ENCODE results near the gene RAB11FIP3. TPM values are rescaled to one million over a fixed set of nuclear protein-coding genes. Genes with fewer than 3 reads are reported as not detected.

The RAB11FIP3 gene
- total and polyA plus RNA-seq, 10 of the 15 experiments (the other 5 are each of a cell fraction or from before 2014, with no cell fraction given), result 1.2 to 27.3 (median 7.7) TPM

DNA sequence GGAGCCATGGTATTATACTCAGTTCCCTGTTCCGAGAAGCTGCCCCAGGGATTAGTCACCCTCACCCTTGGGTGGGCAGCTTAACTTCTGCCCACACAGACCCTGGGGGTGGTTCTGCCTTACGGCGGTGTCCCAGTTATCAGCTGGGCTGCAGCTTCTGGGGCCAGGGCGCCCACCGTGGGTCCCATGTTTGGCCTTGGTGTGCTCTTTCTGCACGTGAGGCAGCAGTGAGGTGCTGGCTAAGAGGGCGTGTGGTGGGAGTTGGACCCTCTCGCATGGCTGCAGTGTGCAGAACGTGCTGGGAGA, 46.7 kb downstream of the RAB11FIP3 start (continued):
- TF ChIP-seq, protein P1, sequence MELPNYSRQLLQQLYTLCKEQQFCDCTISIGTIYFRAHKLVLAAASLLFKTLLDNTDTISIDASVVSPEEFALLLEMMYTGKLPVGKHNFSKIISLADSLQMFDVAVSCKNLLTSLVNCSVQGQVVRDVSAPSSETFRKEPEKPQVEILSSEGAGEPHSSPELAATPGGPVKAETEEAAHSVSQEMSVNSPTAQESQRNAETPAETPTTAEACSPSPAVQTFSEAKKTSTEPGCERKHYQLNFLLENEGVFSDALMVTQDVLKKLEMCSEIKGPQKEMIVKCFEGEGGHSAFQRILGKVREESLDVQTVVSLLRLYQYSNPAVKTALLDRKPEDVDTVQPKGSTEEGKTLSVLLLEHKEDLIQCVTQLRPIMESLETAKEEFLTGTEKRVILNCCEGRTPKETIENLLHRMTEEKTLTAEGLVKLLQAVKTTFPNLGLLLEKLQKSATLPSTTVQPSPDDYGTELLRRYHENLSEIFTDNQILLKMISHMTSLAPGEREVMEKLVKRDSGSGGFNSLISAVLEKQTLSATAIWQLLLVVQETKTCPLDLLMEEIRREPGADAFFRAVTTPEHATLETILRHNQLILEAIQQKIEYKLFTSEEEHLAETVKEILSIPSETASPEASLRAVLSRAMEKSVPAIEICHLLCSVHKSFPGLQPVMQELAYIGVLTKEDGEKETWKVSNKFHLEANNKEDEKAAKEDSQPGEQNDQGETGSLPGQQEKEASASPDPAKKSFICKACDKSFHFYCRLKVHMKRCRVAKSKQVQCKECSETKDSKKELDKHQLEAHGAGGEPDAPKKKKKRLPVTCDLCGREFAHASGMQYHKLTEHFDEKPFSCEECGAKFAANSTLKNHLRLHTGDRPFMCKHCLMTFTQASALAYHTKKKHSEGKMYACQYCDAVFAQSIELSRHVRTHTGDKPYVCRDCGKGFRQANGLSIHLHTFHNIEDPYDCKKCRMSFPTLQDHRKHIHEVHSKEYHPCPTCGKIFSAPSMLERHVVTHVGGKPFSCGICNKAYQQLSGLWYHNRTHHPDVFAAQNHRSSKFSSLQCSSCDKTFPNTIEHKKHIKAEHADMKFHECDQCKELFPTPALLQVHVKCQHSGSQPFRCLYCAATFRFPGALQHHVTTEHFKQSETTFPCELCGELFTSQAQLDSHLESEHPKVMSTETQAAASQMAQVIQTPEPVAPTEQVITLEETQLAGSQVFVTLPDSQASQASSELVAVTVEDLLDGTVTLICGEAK (IDR thresholded peaks at IDR 0.05; ENCODE audit: borderline replicate concordance), result no peak
- TF ChIP-seq ZNF207 (IDR thresholded peaks at IDR 0.05; ENCODE audit: borderline replicate concordance) (no peak), EGR1 (IDR thresholded peaks at IDR 0.05; ENCODE audit: borderline replicate concordance in 1 of 2, low read depth in 2 of 2, low read length in 2 of 2) (no peak), NR2C1 (IDR thresholded peaks at IDR 0.05) (no peak), NRF1 (conservative IDR thresholded peaks at IDR 0.05; ENCODE audit: low read depth, low read length) (no peak), PAX8 (IDR thresholded peaks at IDR 0.05) (no peak), BCL11A (IDR thresholded peaks at IDR 0.05; ENCODE audit: low read depth, low read length) (no peak), ZNF384 (IDR thresholded peaks at IDR 0.05; ENCODE audit: borderline replicate concordance, low read depth, low read length) (no peak)
- TF ChIP-seq, protein P2, sequence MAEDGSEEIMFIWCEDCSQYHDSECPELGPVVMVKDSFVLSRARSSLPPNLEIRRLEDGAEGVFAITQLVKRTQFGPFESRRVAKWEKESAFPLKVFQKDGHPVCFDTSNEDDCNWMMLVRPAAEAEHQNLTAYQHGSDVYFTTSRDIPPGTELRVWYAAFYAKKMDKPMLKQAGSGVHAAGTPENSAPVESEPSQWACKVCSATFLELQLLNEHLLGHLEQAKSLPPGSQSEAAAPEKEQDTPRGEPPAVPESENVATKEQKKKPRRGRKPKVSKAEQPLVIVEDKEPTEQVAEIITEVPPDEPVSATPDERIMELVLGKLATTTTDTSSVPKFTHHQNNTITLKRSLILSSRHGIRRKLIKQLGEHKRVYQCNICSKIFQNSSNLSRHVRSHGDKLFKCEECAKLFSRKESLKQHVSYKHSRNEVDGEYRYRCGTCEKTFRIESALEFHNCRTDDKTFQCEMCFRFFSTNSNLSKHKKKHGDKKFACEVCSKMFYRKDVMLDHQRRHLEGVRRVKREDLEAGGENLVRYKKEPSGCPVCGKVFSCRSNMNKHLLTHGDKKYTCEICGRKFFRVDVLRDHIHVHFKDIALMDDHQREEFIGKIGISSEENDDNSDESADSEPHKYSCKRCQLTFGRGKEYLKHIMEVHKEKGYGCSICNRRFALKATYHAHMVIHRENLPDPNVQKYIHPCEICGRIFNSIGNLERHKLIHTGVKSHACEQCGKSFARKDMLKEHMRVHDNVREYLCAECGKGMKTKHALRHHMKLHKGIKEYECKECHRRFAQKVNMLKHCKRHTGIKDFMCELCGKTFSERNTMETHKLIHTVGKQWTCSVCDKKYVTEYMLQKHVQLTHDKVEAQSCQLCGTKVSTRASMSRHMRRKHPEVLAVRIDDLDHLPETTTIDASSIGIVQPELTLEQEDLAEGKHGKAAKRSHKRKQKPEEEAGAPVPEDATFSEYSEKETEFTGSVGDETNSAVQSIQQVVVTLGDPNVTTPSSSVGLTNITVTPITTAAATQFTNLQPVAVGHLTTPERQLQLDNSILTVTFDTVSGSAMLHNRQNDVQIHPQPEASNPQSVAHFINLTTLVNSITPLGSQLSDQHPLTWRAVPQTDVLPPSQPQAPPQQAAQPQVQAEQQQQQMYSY (CRISPR knock-in tag; IDR thresholded peaks at IDR 0.05), result no peak
- TF ChIP-seq, protein P3, sequence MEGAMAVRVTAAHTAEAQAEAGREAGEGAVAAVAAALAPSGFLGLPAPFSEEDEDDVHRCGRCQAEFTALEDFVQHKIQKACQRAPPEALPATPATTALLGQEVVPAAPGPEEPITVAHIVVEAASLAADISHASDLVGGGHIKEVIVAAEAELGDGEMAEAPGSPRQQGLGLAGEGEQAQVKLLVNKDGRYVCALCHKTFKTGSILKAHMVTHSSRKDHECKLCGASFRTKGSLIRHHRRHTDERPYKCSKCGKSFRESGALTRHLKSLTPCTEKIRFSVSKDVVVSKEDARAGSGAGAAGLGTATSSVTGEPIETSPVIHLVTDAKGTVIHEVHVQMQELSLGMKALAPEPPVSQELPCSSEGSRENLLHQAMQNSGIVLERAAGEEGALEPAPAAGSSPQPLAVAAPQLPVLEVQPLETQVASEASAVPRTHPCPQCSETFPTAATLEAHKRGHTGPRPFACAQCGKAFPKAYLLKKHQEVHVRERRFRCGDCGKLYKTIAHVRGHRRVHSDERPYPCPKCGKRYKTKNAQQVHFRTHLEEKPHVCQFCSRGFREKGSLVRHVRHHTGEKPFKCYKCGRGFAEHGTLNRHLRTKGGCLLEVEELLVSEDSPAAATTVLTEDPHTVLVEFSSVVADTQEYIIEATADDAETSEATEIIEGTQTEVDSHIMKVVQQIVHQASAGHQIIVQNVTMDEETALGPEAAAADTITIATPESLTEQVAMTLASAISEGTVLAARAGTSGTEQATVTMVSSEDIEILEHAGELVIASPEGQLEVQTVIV (IDR thresholded peaks at IDR 0.05; ENCODE audit: borderline replicate concordance, partially characterized antibody), result no peak
